ENCODE results near the gene PTGR1. TPM values are rescaled to one million over a fixed set of nuclear protein-coding genes. Genes with fewer than 3 reads are reported as not detected.

The PTGR1 gene
- 52.2 and 59.9 TPM in 2 replicates for total RNA-seq

GRCh38 chr9:111599092-111599954 is at the start of gene PTGR1:
PTGR1 (minus strand) TSS chr9:111599647; CDS start chr9:111597422, 2,225 bp downstream.
- Histone ChIP-seq H3K4me3 (ENCODE audit: low read depth, low read length) (peak within 1 kb of the TSS; percentile 54), H3K36me3 (ENCODE audit: control insufficient read depth, insufficient read depth, low read length) (peaks cover 4% of the 10 kb centered on the region), H3K27me3 (ENCODE audit: control insufficient read depth, insufficient read depth, low read length) (no peaks in the 10 kb centered on the region)
- no peak for TF ChIP-seq CTCF (IDR thresholded peaks at IDR 0.05; ENCODE audit: insufficient read depth, low read length, poor library complexity, severe bottlenecking)
- DNase-seq (ENCODE audit: low read depth) = peak; percentile 62

DNA sequence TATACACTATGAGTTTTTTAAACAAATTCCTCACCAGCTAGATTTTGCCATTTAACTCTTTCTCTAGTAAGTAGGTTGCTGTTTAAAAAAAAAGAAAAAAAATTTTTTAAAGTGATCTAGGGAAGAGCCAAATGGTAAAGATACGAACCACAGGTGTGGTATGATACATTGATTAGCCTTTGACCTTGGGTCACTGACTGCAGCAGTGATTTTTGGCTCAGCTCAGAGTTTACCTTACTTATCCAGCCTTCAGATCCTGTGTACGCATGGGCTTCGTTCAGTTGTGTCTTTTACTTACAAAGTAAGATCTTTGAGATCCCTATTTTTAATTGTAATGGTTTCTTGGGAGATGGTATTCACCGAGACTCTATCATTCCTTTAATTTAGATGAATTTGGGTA is 49.6 kb upstream of the PTGR1 start:
- DNase-seq (ENCODE audit: low read depth) = no peak
- H3K4me3 ChIP-seq (ENCODE audit: low read depth, low read length) = no peak overlapping the region
- H3K27me3 ChIP-seq (ENCODE audit: control insufficient read depth, insufficient read depth, low read length) = no peaks in the 10 kb centered on the region
- TF ChIP-seq CTCF (IDR thresholded peaks at IDR 0.05; ENCODE audit: insufficient read depth, low read length, poor library complexity, severe bottlenecking) = no peak
- H3K36me3 ChIP-seq (ENCODE audit: control insufficient read depth, insufficient read depth, low read length) = peaks cover 1% of the 10 kb centered on the region

DNA sequence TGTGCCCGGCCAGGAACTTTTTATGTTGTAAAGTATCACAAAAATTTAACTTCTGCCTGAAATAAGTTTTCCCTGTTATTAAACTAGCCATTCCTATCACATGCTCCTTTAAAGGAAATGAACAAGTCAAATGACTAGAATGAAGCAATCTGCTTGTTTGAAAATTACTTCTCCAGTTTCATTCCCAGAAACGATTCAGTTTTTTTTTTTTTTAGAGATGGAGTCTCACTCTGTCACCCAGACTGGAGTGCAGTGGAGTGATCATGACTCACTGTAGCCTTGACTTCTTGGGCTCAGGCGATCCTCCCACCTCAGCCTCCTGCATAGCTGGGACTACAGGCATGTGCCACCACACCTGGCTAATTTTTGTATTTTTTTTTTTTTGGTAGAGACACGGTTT is 48.6 kb upstream of the PTGR1 start:
- peaks cover 1% of the 10 kb centered on the region for H3K36me3 ChIP-seq (ENCODE audit: control insufficient read depth, insufficient read depth, low read length)
- no peak for DNase-seq (ENCODE audit: low read depth)
- H3K4me3 ChIP-seq (ENCODE audit: low read depth, low read length) = no peak overlapping the region
- H3K27me3 ChIP-seq (ENCODE audit: control insufficient read depth, insufficient read depth, low read length) = no peaks in the 10 kb centered on the region
- TF ChIP-seq CTCF (IDR thresholded peaks at IDR 0.05; ENCODE audit: insufficient read depth, low read length, poor library complexity, severe bottlenecking) = no peak

- Histone ChIP-seq H3K4me3 (ENCODE audit: low read depth, low read length) (no peak overlapping the region), H3K27me3 (ENCODE audit: control insufficient read depth, insufficient read depth, low read length) (no peaks in the 10 kb centered on the region), H3K36me3 (ENCODE audit: control insufficient read depth, insufficient read depth, low read length) (peaks cover 1% of the 10 kb centered on the region)
- no peak for DNase-seq (ENCODE audit: low read depth)
- TF ChIP-seq CTCF (IDR thresholded peaks at IDR 0.05; ENCODE audit: insufficient read depth, low read length, poor library complexity, severe bottlenecking) = no peak
Measured at GRCh38 chr9:111646417-111646816, 47.0 kb upstream of the PTGR1 start.

DNA sequence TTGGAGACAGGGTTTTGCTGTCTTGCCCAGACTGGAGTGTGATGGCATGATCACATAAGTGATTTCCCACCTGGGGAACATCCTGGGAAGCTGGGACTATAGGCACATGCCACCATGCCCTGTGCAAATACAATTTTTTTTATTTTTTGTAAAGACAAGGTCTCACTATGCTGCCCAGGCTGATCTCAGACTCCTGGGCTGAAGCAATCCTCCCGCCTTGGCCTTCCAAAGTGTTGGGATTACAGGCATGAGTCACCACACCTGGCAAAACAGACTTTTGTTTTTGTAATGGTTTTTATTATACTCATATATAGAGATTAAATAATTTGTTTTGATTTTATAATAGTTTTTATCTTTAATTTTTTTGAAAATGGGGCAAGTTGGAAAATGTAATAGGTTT is 46.4 kb upstream of the PTGR1 start:
- no peak for DNase-seq (ENCODE audit: low read depth)
- peaks cover 1% of the 10 kb centered on the region for H3K36me3 ChIP-seq (ENCODE audit: control insufficient read depth, insufficient read depth, low read length)
- no peaks in the 10 kb centered on the region for H3K27me3 ChIP-seq (ENCODE audit: control insufficient read depth, insufficient read depth, low read length)
- H3K4me3 ChIP-seq (ENCODE audit: low read depth, low read length) = no peak overlapping the region
- no peak for TF ChIP-seq CTCF (IDR thresholded peaks at IDR 0.05; ENCODE audit: insufficient read depth, low read length, poor library complexity, severe bottlenecking)

Measured in kidney epithelial cell (primary cell).